Smooth muscle cell (in vitro differentiated cells): ENCODE measurements around the gene IRF2BP1. TPM values are rescaled to one million over a fixed set of nuclear protein-coding genes. Genes with fewer than 3 reads are reported as not detected.

Experiments
- DNase-seq: peaks from one replicate; lab custom pipeline; 2025; ENCODE audit not compliant: unreplicated experiment; lab: John Stamatoyannopoulos, UW
- H2AFZ ChIP-seq: fragments of 200-600 bp; sonication (generic); 2 replicates; pipeline ENCODE4 v1.6.0; 2016; ENCODE audit warnings: antibody characterized with exemption, low read depth, mild to moderate bottlenecking
- H3F3A ChIP-seq: fragments of 200-600 bp; sonication (generic); 2 replicates; pipeline ENCODE4 v1.6.0; 2017; ENCODE audit warnings: antibody characterized with exemption, low read depth
- H3K27ac ChIP-seq: fragments of 200-600 bp; sonication (generic); 2 replicates; pipeline ENCODE4 v1.5.1; 2016; ENCODE audit warnings: low read depth, mild to moderate bottlenecking
- H3K27me3 ChIP-seq: fragments of 200-600 bp; sonication (generic); 2 replicates; pipeline ENCODE4 v1.6.1; 2016; ENCODE audit warnings: low read depth, mild to moderate bottlenecking
- H3K36me3 ChIP-seq: fragments of 200-600 bp; sonication (generic); 2 replicates; pipeline ENCODE4 v1.5.1; 2016; ENCODE audit warnings: low read depth
- H3K4me1 ChIP-seq: fragments of 200-600 bp; sonication (generic); 2 replicates; pipeline ENCODE4 v1.5.1; 2016; ENCODE audit warnings: low read depth
- H3K4me2 ChIP-seq: fragments of 200-600 bp; sonication (generic); 2 replicates; pipeline ENCODE4 v1.6.0; 2016; ENCODE audit warnings: mild to moderate bottlenecking
- H3K4me3 ChIP-seq: fragments of 200-600 bp; sonication (generic); 2 replicates; pipeline ENCODE4 v1.5.1; 2016; ENCODE audit warnings: mild to moderate bottlenecking
- H3K79me2 ChIP-seq: fragments of 200-600 bp; sonication (generic); 2 replicates; pipeline ENCODE4 v1.6.0; 2016; ENCODE audit warnings: low read depth, mild to moderate bottlenecking
- H3K9ac ChIP-seq: fragments of 200-600 bp; sonication (generic); 2 replicates; pipeline ENCODE4 v1.6.0; 2016; ENCODE audit warnings: low read depth
- H3K9me3 ChIP-seq: fragments of 200-600 bp; sonication (generic); replicated peaks from 2 replicates; pipeline ENCODE4 v1.5.1; 2016; ENCODE audit warnings: low read depth
- H4K20me1 ChIP-seq: fragments of 200-600 bp; sonication (generic); 2 replicates; pipeline ENCODE4 v1.6.0; 2016; ENCODE audit warnings: low read depth
- WGBS: methylation state at CpG from one replicate; pipeline ENCODE4 v1.1.7; 2016; ENCODE audit warnings: low lambda C conversion rate; 5-methylcytosine and 5-hydroxymethylcytosine counted together
- polyA plus RNA-seq: library from polyadenylated mRNA; unstranded; fragments of >200 nt; fragmentation: Nextera tagmentation; extraction: Ambion mirVana; gene quantifications from 2 replicates; pipeline ENCODE4 v1.2.1, GENCODE V29; 2016
- total RNA-seq: library from RNA; depleted of rRNA; stranded (reverse); fragments of >200 nt; gene quantifications from 2 replicates; pipeline ENCODE4 v1.2.3, GENCODE V29; 2014
- TF ChIP-seq, protein P1 (sequence below): fragments of 200-600 bp; sonication (generic); IDR thresholded peaks from 2 replicates; pipeline ENCODE4 v1.5.1; 2017; ENCODE audit warnings: borderline replicate concordance, mild to moderate bottlenecking, antibody characterized with exemption; ENCODE audit not compliant: insufficient read depth, poor library complexity, severe bottlenecking

The IRF2BP1 gene
- total and polyA plus RNA-seq, 2 experiments from 2014 or later, result 12.9 to 19.0 TPM

- Histone ChIP-seq H3K79me2 (no peaks in the 10 kb centered on the region), H3K27ac (no peak overlapping the region), H3K27me3 (no peaks in the 10 kb centered on the region), H3K9ac (no peak overlapping the region), H3K4me3 (no peak overlapping the region), H3K36me3 (no peaks in the 10 kb centered on the region), H3K4me1 (no peaks in the 10 kb centered on the region), H3F3A (no peaks in the 10 kb centered on the region), H3K4me2 (no peak overlapping the region), H4K20me1 (no peaks in the 10 kb centered on the region), H2AFZ (no peak overlapping the region), H3K9me3 (no peaks in the 10 kb centered on the region)
- WGBS, result 88% methylated on average over 8 of the region's 8 CpGs
- TF ChIP-seq, protein P1, sequence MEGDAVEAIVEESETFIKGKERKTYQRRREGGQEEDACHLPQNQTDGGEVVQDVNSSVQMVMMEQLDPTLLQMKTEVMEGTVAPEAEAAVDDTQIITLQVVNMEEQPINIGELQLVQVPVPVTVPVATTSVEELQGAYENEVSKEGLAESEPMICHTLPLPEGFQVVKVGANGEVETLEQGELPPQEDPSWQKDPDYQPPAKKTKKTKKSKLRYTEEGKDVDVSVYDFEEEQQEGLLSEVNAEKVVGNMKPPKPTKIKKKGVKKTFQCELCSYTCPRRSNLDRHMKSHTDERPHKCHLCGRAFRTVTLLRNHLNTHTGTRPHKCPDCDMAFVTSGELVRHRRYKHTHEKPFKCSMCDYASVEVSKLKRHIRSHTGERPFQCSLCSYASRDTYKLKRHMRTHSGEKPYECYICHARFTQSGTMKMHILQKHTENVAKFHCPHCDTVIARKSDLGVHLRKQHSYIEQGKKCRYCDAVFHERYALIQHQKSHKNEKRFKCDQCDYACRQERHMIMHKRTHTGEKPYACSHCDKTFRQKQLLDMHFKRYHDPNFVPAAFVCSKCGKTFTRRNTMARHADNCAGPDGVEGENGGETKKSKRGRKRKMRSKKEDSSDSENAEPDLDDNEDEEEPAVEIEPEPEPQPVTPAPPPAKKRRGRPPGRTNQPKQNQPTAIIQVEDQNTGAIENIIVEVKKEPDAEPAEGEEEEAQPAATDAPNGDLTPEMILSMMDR, result no peak
- DNase-seq, result no peak
These were observed 25.4 kb upstream of the IRF2BP1 start for GRCh38 chr19:45911291-45911690.

DNA sequence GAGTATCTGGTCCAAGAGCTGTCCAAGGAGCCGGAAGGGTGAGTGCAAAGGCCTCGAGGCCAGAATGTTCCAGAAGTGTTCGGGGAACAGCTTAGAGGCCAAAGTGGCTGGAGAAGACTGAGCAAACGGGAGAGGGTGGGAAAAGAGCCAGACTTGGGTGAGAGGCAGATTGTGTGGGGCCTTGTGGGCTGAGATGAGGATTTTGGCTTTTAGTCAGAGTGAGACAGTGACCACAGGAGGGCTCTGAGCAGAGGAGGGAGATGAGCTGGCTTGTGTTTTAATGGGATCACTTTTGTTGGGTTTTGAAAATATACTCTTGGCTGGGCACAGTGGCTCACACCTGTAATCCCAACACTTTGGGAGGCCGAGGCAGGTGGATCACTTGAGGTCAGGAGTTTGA lies 23.0 kb upstream of the IRF2BP1 start:
- no peak overlapping the region for H3K4me3 ChIP-seq
- 67% methylated on average over 5 of the region's 5 CpGs for WGBS
- no peaks in the 10 kb centered on the region for H4K20me1 ChIP-seq
- H3K4me2 ChIP-seq, result no peak overlapping the region
- no peaks in the 10 kb centered on the region for H3K36me3 ChIP-seq
- H3K9ac ChIP-seq, result no peak overlapping the region
- no peaks in the 10 kb centered on the region for H3K9me3 ChIP-seq
- TF ChIP-seq, protein P1, result no peak
- DNase-seq, result no peak
- no peak overlapping the region for H2AFZ ChIP-seq
- H3K27me3 ChIP-seq, result no peaks in the 10 kb centered on the region
- no peaks in the 10 kb centered on the region for H3K79me2 ChIP-seq
- no peaks in the 10 kb centered on the region for H3F3A ChIP-seq
- H3K4me1 ChIP-seq, result no peaks in the 10 kb centered on the region
- H3K27ac ChIP-seq, result no peak overlapping the region

DNA sequence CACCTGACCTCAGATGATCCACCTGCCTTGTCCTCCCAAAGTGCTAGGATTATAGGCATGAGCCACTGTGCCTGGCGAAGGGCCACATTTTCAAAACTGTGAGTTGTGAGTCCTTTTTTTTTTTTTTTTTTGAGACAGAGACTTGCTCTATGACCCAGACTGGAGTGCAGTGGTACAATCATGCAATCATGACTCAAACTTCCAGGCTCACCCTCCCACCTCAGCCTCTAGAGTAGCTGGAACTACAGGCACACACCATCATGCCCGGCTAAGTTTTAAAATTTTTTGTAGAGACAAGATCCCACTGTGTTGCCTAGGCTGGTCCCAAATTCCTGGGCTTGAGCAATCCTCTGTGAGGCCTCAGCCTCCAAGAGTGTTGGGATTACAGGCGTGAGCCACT lies 20.3 kb upstream of the IRF2BP1 start:
- Histone ChIP-seq H3F3A (peaks cover 5% of the 10 kb centered on the region), H3K36me3 (no peaks in the 10 kb centered on the region), H3K27ac (no peak overlapping the region), H3K9ac (no peak overlapping the region), H3K4me1 (no peaks in the 10 kb centered on the region), H3K4me3 (no peak overlapping the region), H3K79me2 (no peaks in the 10 kb centered on the region), H4K20me1 (peaks cover 3% of the 10 kb centered on the region), H3K4me2 (no peak overlapping the region), H2AFZ (no peak overlapping the region), H3K9me3 (no peaks in the 10 kb centered on the region), H3K27me3 (no peaks in the 10 kb centered on the region)
- WGBS, result 77% methylated on average over 3 of the region's 3 CpGs
- TF ChIP-seq, protein P1, result no peak
- DNase-seq, result no peak

- DNase-seq, result no peak
- no peak overlapping the region for H3K4me2 ChIP-seq
- no peaks in the 10 kb centered on the region for H3K36me3 ChIP-seq
- H3K9ac ChIP-seq, result no peak overlapping the region
- H3K9me3 ChIP-seq, result no peaks in the 10 kb centered on the region
- peaks cover 5% of the 10 kb centered on the region for H3F3A ChIP-seq
- TF ChIP-seq, protein P1, result no peak
- H3K4me3 ChIP-seq, result no peak overlapping the region
- 87% methylated on average over 10 of the region's 10 CpGs for WGBS
- H3K27ac ChIP-seq, result no peak overlapping the region
- no peak overlapping the region for H2AFZ ChIP-seq
- no peaks in the 10 kb centered on the region for H3K27me3 ChIP-seq
- peaks cover 4% of the 10 kb centered on the region for H3K79me2 ChIP-seq
- peaks cover 6% of the 10 kb centered on the region for H3K4me1 ChIP-seq
- peaks cover 15% of the 10 kb centered on the region for H4K20me1 ChIP-seq
These were observed 19.1 kb upstream of the IRF2BP1 start for GRCh38 chr19:45905011-45905410.
